ENCODE results near the gene CACNA1A. TPM values are rescaled to one million over a fixed set of nuclear protein-coding genes. Genes with fewer than 3 reads are reported as not detected.

The CACNA1A gene
- total and polyA plus RNA-seq, 3 donors from 2014 or later, result 9.7 to 22.5 (median 21.8) TPM

- intact Hi-C loops (cut with DNase I; ENCODE audit: low total_unique reads), result no loop called here
- Histone ChIP-seq H3K27me3 (no peaks in the 10 kb centered on the region), H3K4me1 (no peaks in the 10 kb centered on the region), H3K9me3 (no peaks in the 10 kb centered on the region), H3K36me3 (ENCODE audit: low read depth, missing control alignments) (no peaks in the 10 kb centered on the region), H3K27ac (no peak overlapping the region), H3K4me3 (no peak overlapping the region)
- TF ChIP-seq POLR2A (IDR thresholded peaks at IDR 0.05), result no peak
- no peak for TF ChIP-seq CTCF (IDR thresholded peaks at IDR 0.05)
- no peak for DNase-seq
- 52% methylated on average over 12 of the region's 12 CpGs for WGBS, 2 donors
These were observed 2.6 kb downstream of the CACNA1A start for GRCh38 chr19:13503570-13504235.

GRCh38 chr19:13502231-13502630 is 4.0 kb downstream of the CACNA1A start:
- no peak overlapping the region for H3K27ac ChIP-seq
- no peaks in the 10 kb centered on the region for H3K27me3 ChIP-seq
- H3K36me3 ChIP-seq (ENCODE audit: low read depth, missing control alignments), result no peaks in the 10 kb centered on the region
- TF ChIP-seq CTCF (IDR thresholded peaks at IDR 0.05) (no peak), POLR2A (IDR thresholded peaks at IDR 0.05) (no peak)
- H3K4me1 ChIP-seq, result no peaks in the 10 kb centered on the region
- no peak overlapping the region for H3K4me3 ChIP-seq
- H3K9me3 ChIP-seq, result no peaks in the 10 kb centered on the region
- WGBS, 2 donors, result 80 to 90% methylated on average over 6 of the region's 6 CpGs
- no peak for DNase-seq
- intact Hi-C loops (cut with DNase I; ENCODE audit: low total_unique reads), result no loop called here

- Histone ChIP-seq H3K27me3 (no peaks in the 10 kb centered on the region), H3K36me3 (ENCODE audit: low read depth, missing control alignments) (no peaks in the 10 kb centered on the region), H3K4me3 (no peak overlapping the region), H3K9me3 (no peaks in the 10 kb centered on the region), H3K27ac (no peak overlapping the region), H3K4me1 (no peaks in the 10 kb centered on the region)
- TF ChIP-seq POLR2A (IDR thresholded peaks at IDR 0.05) (no peak), CTCF (IDR thresholded peaks at IDR 0.05) (no peak)
- 93% methylated on average over 9 of the region's 9 CpGs for WGBS, 2 donors
- DNase-seq, result no peak
- intact Hi-C loops (cut with DNase I; ENCODE audit: low total_unique reads), result no loop called here
These were observed 6.6 kb downstream of the CACNA1A start for GRCh38 chr19:13499692-13500091.

GRCh38 chr19:13493516-13494310 is 12.6 kb downstream of the CACNA1A start:
- TF ChIP-seq POLR2A (IDR thresholded peaks at IDR 0.05) (no peak), CTCF (IDR thresholded peaks at IDR 0.05) (no peak)
- intact Hi-C loops (cut with DNase I; ENCODE audit: low total_unique reads), result no loop called here
- H3K4me3 ChIP-seq, result no peak overlapping the region
- H3K9me3 ChIP-seq, result no peaks in the 10 kb centered on the region
- DNase-seq, result no peak
- no peaks in the 10 kb centered on the region for H3K27me3 ChIP-seq
- H3K36me3 ChIP-seq (ENCODE audit: low read depth, missing control alignments), result no peaks in the 10 kb centered on the region
- H3K4me1 ChIP-seq, result no peaks in the 10 kb centered on the region
- no peak overlapping the region for H3K27ac ChIP-seq
- 74 to 78% methylated on average over 1 of the region's 1 CpG for WGBS, 2 donors
